SK-N-SH treated with all-trans-retinoic acid at 6 μM for 48 hours (cell line): ENCODE results near the gene KIF6.

Experiments
- ATAC-seq: fragments of 200-7000 bp; cut with Tn5 transposase; 3 replicates; pipeline ENCODE4 v1.9.1; 2020; ENCODE audit warnings: mild to moderate bottlenecking, moderate library complexity
- BACH2 ChIP-seq: fragments of 250-450 bp; sonication (Bioruptor Pico); IDR thresholded peaks from 2 replicates; pipeline ENCODE4 v1.9.0; 2021; ENCODE audit warnings: mild to moderate bottlenecking, borderline replicate concordance
- ESRRG ChIP-seq: fragments of 250-450 bp; sonication (Bioruptor Pico); IDR thresholded peaks from 2 replicates; pipeline ENCODE4 v1.6.1; 2021; ENCODE audit warnings: mild to moderate bottlenecking
- GLIS3 ChIP-seq: fragments of 250-450 bp; sonication (Bioruptor Pico); IDR thresholded peaks from 2 replicates; pipeline ENCODE4 v1.5.0; 2020; ENCODE audit warnings: mild to moderate bottlenecking, moderate library complexity
- ISL1 ChIP-seq: fragments of 250-450 bp; sonication (Bioruptor Pico); IDR thresholded peaks from 2 replicates; pipeline ENCODE4 v2.1.2; 2022; ENCODE audit warnings: mild to moderate bottlenecking, moderate library complexity
- OSR1 ChIP-seq: fragments of 250-450 bp; sonication (Bioruptor Pico); IDR thresholded peaks from 2 replicates; pipeline ENCODE4 v1.8.0; 2022; ENCODE audit warnings: moderate library complexity, mild to moderate bottlenecking, inconsistent platforms
- PPARA ChIP-seq: fragments of 250-450 bp; sonication (Bioruptor Pico); IDR thresholded peaks from 2 replicates; pipeline ENCODE4 v1.5.0; 2020; ENCODE audit warnings: mild to moderate bottlenecking, borderline replicate concordance
- RARB ChIP-seq: fragments of 250-450 bp; sonication (Bioruptor Pico); IDR thresholded peaks from 2 replicates; pipeline ENCODE4 v1.8.0; 2021; ENCODE audit warnings: mild to moderate bottlenecking, moderate library complexity
- SNAI2 ChIP-seq: fragments of 250-450 bp; sonication (Bioruptor Pico); IDR thresholded peaks from 2 replicates; pipeline ENCODE4 v1.5.0; 2020; ENCODE audit warnings: mild to moderate bottlenecking, moderate library complexity
- TCF4 ChIP-seq: fragments of 250-450 bp; sonication (Bioruptor Pico); IDR thresholded peaks from 2 replicates; pipeline ENCODE4 v1.8.0; 2021; ENCODE audit warnings: mild to moderate bottlenecking, moderate library complexity, borderline replicate concordance
- TOX ChIP-seq: fragments of 250-450 bp; sonication (Bioruptor Pico); IDR thresholded peaks from 2 replicates; pipeline ENCODE4 v1.8.0; 2021; ENCODE audit warnings: mild to moderate bottlenecking, moderate library complexity, borderline replicate concordance
- ZC3H10 ChIP-seq: fragments of 250-450 bp; sonication (Bioruptor Pico); IDR thresholded peaks from 2 replicates; pipeline ENCODE4 v1.5.1; 2021; ENCODE audit warnings: mild to moderate bottlenecking, moderate library complexity
- ZFP3 ChIP-seq: fragments of 250-450 bp; sonication (Bioruptor Pico); IDR thresholded peaks from 2 replicates; pipeline ENCODE4 v1.5.0; 2020; ENCODE audit warnings: mild to moderate bottlenecking, moderate library complexity
- ZFP30 ChIP-seq: fragments of 450-650 bp; formaldehyde crosslinking; IDR thresholded peaks from 2 replicates; pipeline ENCODE4 v1.5.0; 2022; ENCODE audit warnings: mild to moderate bottlenecking, moderate library complexity
- ZNF565 ChIP-seq: fragments of 450-650 bp; formaldehyde crosslinking; conservative IDR thresholded peaks from 2 replicates; pipeline ENCODE4 v1.5.0; 2020; ENCODE audit warnings: low read depth, mild to moderate bottlenecking, moderate library complexity
- ZNF70 ChIP-seq: fragments of 450-650 bp; formaldehyde crosslinking; IDR thresholded peaks from 2 replicates; pipeline ENCODE4 v1.5.0; 2020; ENCODE audit warnings: mild to moderate bottlenecking, moderate library complexity
- ZNF8 ChIP-seq: fragments of 450-650 bp; formaldehyde crosslinking; IDR thresholded peaks from 2 replicates; pipeline ENCODE4 v1.5.0; 2020; ENCODE audit warnings: mild to moderate bottlenecking, moderate library complexity
- TF ChIP-seq, protein P1 (sequence below): fragments of 250-450 bp; sonication (Bioruptor Pico); IDR thresholded peaks from 2 replicates; pipeline ENCODE4 v1.8.0; 2020; ENCODE audit warnings: mild to moderate bottlenecking, moderate library complexity, borderline replicate concordance
- TF ChIP-seq, protein P2 (sequence below): fragments of 250-450 bp; sonication (Bioruptor Pico); IDR thresholded peaks from 2 replicates; pipeline ENCODE4 v1.5.1; 2021; ENCODE audit warnings: mild to moderate bottlenecking, moderate library complexity
- TF ChIP-seq, protein P3 (sequence below): fragments of 250-450 bp; sonication (Bioruptor Pico); IDR thresholded peaks from 2 replicates; pipeline ENCODE4 v1.8.0; 2021; ENCODE audit warnings: low read depth, mild to moderate bottlenecking, moderate library complexity, borderline replicate concordance
- TF ChIP-seq, protein P4 (sequence below): fragments of 250-450 bp; sonication (Bioruptor Pico); IDR thresholded peaks from 2 replicates; pipeline ENCODE4 v1.5.0; 2020; ENCODE audit warnings: mild to moderate bottlenecking, moderate library complexity

The KIF6 gene

DNA sequence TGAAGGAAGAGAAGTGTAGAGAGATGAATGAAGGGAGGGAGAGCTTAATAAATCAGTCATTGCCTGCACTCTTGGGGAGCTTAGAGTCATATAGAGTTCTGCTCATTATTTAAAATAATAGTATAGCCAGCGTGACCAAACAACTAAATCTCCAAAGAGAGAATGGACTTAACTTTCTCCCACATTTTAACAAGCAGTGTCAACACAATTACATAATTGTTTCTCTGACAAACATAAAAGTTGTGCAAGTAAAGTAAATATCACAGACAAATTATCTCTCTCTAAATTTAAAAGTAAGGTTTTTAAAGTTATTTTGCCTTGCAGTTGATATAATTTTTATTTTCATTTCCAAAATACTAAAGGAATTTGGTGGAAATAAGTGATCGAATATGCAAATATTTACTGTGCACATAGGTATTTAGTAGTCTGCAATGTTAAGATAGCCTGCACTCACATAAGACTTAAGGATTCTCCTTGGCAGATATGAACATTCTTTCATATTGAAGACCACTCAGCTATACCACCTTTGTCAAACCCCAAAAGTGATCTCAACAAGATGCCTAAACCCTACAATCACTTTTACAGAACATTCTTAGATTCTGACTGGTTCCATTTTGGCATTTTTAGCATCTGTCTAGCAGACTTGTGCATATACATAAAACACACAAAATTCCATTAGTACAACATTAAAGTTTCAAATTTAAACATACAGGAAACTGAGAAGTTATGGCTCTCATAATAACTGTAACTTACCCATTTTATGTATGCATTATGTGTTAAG, 67.7 kb downstream of the KIF6 start (continued):
- TF ChIP-seq, protein P1, sequence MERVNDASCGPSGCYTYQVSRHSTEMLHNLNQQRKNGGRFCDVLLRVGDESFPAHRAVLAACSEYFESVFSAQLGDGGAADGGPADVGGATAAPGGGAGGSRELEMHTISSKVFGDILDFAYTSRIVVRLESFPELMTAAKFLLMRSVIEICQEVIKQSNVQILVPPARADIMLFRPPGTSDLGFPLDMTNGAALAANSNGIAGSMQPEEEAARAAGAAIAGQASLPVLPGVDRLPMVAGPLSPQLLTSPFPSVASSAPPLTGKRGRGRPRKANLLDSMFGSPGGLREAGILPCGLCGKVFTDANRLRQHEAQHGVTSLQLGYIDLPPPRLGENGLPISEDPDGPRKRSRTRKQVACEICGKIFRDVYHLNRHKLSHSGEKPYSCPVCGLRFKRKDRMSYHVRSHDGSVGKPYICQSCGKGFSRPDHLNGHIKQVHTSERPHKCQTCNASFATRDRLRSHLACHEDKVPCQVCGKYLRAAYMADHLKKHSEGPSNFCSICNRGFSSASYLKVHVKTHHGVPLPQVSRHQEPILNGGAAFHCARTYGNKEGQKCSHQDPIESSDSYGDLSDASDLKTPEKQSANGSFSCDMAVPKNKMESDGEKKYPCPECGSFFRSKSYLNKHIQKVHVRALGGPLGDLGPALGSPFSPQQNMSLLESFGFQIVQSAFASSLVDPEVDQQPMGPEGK (CRISPR knock-in tag), result no peak
- no peak for TF ChIP-seq ZC3H10
- no peak for TF ChIP-seq SNAI2

DNA sequence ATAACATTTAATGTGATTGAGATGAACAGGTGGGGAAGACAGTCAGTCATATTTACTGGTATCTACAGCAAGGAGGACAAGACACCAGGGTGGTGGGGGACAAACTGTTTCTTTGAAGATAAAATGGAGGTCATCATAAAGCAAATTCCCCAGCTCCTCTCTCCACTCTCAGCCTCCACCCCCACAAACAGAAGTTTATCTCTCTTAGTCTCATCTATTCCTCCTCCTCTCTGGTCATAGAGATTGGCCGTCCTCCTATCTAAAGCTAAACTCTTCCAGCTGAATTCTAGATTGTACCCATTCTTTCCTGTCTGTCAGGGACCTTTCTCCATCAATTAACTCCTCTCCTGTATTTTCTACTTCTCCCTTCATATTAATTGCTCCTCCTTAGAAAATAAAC, 71.1 kb downstream of the KIF6 start:
- ATAC-seq, result no peak
- no peak for TF ChIP-seq BACH2
- no peak for TF ChIP-seq PPARA
- TF ChIP-seq, protein P2, sequence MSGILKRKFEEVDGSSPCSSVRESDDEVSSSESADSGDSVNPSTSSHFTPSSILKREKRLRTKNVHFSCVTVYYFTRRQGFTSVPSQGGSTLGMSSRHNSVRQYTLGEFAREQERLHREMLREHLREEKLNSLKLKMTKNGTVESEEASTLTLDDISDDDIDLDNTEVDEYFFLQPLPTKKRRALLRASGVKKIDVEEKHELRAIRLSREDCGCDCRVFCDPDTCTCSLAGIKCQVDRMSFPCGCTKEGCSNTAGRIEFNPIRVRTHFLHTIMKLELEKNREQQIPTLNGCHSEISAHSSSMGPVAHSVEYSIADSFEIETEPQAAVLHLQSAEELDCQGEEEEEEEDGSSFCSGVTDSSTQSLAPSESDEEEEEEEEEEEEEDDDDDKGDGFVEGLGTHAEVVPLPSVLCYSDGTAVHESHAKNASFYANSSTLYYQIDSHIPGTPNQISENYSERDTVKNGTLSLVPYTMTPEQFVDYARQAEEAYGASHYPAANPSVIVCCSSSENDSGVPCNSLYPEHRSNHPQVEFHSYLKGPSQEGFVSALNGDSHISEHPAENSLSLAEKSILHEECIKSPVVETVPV, result no peak
- no peak for TF ChIP-seq ZFP30 (CRISPR knock-in tag)
- no peak for TF ChIP-seq TCF4 (CRISPR knock-in tag)
- TF ChIP-seq SNAI2, result no peak
- no peak for TF ChIP-seq ZC3H10
- TF ChIP-seq ISL1 (CRISPR knock-in tag), result no peak
- no peak for TF ChIP-seq ZNF565 (CRISPR knock-in tag)
- no peak for TF ChIP-seq TOX (CRISPR knock-in tag)
- no peak for TF ChIP-seq ZNF8 (CRISPR knock-in tag)
- TF ChIP-seq, protein P1 (CRISPR knock-in tag), result no peak
- TF ChIP-seq, protein P3, sequence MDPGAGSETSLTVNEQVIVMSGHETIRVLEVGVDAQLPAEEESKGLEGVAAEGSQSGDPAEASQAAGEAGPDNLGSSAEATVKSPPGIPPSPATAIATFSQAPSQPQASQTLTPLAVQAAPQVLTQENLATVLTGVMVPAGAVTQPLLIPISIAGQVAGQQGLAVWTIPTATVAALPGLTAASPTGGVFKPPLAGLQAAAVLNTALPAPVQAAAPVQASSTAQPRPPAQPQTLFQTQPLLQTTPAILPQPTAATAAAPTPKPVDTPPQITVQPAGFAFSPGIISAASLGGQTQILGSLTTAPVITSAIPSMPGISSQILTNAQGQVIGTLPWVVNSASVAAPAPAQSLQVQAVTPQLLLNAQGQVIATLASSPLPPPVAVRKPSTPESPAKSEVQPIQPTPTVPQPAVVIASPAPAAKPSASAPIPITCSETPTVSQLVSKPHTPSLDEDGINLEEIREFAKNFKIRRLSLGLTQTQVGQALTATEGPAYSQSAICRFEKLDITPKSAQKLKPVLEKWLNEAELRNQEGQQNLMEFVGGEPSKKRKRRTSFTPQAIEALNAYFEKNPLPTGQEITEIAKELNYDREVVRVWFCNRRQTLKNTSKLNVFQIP (CRISPR knock-in tag), result no peak
- no peak for TF ChIP-seq OSR1 (CRISPR knock-in tag)
- TF ChIP-seq, protein P4, sequence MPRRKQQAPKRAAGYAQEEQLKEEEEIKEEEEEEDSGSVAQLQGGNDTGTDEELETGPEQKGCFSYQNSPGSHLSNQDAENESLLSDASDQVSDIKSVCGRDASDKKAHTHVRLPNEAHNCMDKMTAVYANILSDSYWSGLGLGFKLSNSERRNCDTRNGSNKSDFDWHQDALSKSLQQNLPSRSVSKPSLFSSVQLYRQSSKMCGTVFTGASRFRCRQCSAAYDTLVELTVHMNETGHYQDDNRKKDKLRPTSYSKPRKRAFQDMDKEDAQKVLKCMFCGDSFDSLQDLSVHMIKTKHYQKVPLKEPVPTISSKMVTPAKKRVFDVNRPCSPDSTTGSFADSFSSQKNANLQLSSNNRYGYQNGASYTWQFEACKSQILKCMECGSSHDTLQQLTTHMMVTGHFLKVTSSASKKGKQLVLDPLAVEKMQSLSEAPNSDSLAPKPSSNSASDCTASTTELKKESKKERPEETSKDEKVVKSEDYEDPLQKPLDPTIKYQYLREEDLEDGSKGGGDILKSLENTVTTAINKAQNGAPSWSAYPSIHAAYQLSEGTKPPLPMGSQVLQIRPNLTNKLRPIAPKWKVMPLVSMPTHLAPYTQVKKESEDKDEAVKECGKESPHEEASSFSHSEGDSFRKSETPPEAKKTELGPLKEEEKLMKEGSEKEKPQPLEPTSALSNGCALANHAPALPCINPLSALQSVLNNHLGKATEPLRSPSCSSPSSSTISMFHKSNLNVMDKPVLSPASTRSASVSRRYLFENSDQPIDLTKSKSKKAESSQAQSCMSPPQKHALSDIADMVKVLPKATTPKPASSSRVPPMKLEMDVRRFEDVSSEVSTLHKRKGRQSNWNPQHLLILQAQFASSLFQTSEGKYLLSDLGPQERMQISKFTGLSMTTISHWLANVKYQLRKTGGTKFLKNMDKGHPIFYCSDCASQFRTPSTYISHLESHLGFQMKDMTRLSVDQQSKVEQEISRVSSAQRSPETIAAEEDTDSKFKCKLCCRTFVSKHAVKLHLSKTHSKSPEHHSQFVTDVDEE (CRISPR knock-in tag), result no peak
- TF ChIP-seq ZNF70, result no peak

DNA sequence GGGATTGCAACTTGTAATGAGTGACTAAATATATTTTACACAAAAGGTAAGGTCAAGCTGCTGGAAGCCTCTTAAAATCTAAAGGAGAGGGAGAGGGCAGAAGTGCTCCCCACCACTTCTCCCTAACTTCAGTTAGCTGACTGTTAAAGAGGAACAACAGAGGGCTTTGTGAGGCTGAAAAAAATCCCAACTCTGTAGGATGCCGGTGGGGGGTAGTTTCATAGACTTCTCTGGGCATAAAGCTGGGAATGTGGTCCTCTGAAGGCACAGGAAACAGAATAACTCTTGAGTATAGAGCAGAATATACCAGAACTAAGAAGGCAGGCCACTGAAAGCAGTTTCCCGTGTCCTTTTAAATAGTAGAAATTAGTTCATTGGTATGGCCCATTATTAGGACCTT, 71.6 kb downstream of the KIF6 start:
- ATAC-seq, result no peak
- TF ChIP-seq ZFP30 (CRISPR knock-in tag) (no peak), ESRRG (CRISPR knock-in tag) (no peak), ISL1 (CRISPR knock-in tag) (no peak), ZFP3 (CRISPR knock-in tag) (no peak), TOX (CRISPR knock-in tag) (no peak), GLIS3 (CRISPR knock-in tag) (no peak), RARB (CRISPR knock-in tag) (no peak), ZNF8 (CRISPR knock-in tag) (no peak), TCF4 (CRISPR knock-in tag) (no peak), SNAI2 (no peak), BACH2 (no peak), OSR1 (CRISPR knock-in tag) (no peak)
- TF ChIP-seq, protein P3 (CRISPR knock-in tag), result no peak
- TF ChIP-seq, protein P4 (CRISPR knock-in tag), result no peak
- TF ChIP-seq, protein P2, result no peak
